BJ (cell line): Measurements from ENCODE around the gene EID2. TPM values are rescaled to one million over a fixed set of nuclear protein-coding genes. Genes with fewer than 3 reads are reported as not detected.

Source experiments
- CTCF ChIA-PET: fragments of 350-600 bp; formaldehyde crosslinking; extraction: SDS; loops from one replicate; lab custom pipeline; 2021; ENCODE audit warnings: antibody characterized with exemption, inconsistent platforms; lab: Yijun Ruan, JAX
- POLR2A ChIA-PET: fragments of 300-600 bp; sonication (Branson Sonifier 250); formaldehyde crosslinking; extraction: SDS; loops from one replicate; lab custom pipeline; 2021; ENCODE audit warnings: antibody characterized with exemption; lab: Charles Lee
- DNase-seq: peaks from one replicate; pipeline ENCODE4 v3.0.0-alpha.2; 2011; ENCODE audit warnings: low read depth
- H3K27me3 ChIP-seq: 2 replicates; pipeline ENCODE4 v1.6.0; 2011; ENCODE audit warnings: low read length; ENCODE audit not compliant: control insufficient read depth, insufficient read depth
- H3K36me3 ChIP-seq: 2 replicates; pipeline ENCODE4 v1.5.1; 2011; ENCODE audit warnings: low read length; ENCODE audit not compliant: control insufficient read depth, insufficient read depth
- H3K4me3 ChIP-seq: 2 replicates; pipeline ENCODE4 v1.5.1; 2011; ENCODE audit warnings: low read depth, mild to moderate bottlenecking, control low read depth, low read length
- CTCF ChIP-seq: IDR thresholded peaks from 2 replicates; pipeline ENCODE4 v1.5.1; 2011; ENCODE audit warnings: low read depth, mild to moderate bottlenecking, control low read depth, inconsistent platforms, low read length, moderate library complexity; ENCODE audit not compliant: insufficient read depth
- polyA plus RNA-seq: library from polyadenylated mRNA; depleted of rRNA; stranded (reverse); fragments of >200 nt; gene quantifications from 2 replicates; pipeline ENCODE4 v1.2.3, GENCODE V29; 2011

EID2 gene
- polyA plus RNA-seq, 1 experiment, result 5.5 TPM

- Histone ChIP-seq H3K27me3 (no peaks in the 10 kb centered on the region), H3K4me3 (no peak overlapping the region), H3K36me3 (no peaks in the 10 kb centered on the region)
- POLR2A ChIA-PET, result no interaction called here
- CTCF ChIA-PET, result interaction anchor here (0.8 to 1.1 kb wide), 2 partner anchors 14 to 580 kb away, joined by 3 to 4 read pairs; partner anchors contain the start of gene EID2B
- TF ChIP-seq CTCF, result no peak
- no peak for DNase-seq
These were observed 6.6 kb upstream of the EID2 start for GRCh38 chr19:39546599-39546998.

GRCh38 chr19:39544911-39545310 lies 5.0 kb upstream of the EID2 start:
- H3K36me3 ChIP-seq, result no peaks in the 10 kb centered on the region
- no peak overlapping the region for H3K4me3 ChIP-seq
- POLR2A ChIA-PET, result no interaction called here
- TF ChIP-seq CTCF, result no peak
- CTCF ChIA-PET, result no interaction called here
- no peak for DNase-seq
- no peaks in the 10 kb centered on the region for H3K27me3 ChIP-seq

GRCh38 chr19:39544226-39544903 lies 4.4 kb upstream of the EID2 start:
- Histone ChIP-seq H3K4me3 (no peak overlapping the region), H3K36me3 (no peaks in the 10 kb centered on the region), H3K27me3 (no peaks in the 10 kb centered on the region)
- DNase-seq, result no peak
- ChIA-PET CTCF (no interaction called here), POLR2A (no interaction called here)
- TF ChIP-seq CTCF, result no peak

GRCh38 chr19:39543477-39543857 lies 3.5 kb upstream of the EID2 start:
- no peak overlapping the region for H3K4me3 ChIP-seq
- no peak for DNase-seq
- CTCF ChIA-PET, result interaction anchor here (5.1 kb wide), 1 partner anchor 8 kb away, joined by 28 read pairs; no protein-coding TSS in a partner anchor
- POLR2A ChIA-PET, result no interaction called here
- H3K27me3 ChIP-seq, result no peaks in the 10 kb centered on the region
- H3K36me3 ChIP-seq, result no peaks in the 10 kb centered on the region
- no peak for TF ChIP-seq CTCF

GRCh38 chr19:39542206-39542605 lies 2.2 kb upstream of the EID2 start:
- POLR2A ChIA-PET, result no interaction called here
- DNase-seq, result no peak
- CTCF ChIA-PET, result interaction anchor here (0.6 to 5.1 kb wide), 4 partner anchors 9 to 102 kb away, joined by 3 to 28 read pairs (median 4); no protein-coding TSS in a partner anchor
- no peaks in the 10 kb centered on the region for H3K27me3 ChIP-seq
- H3K4me3 ChIP-seq, result no peak overlapping the region
- H3K36me3 ChIP-seq, result no peaks in the 10 kb centered on the region
- no peak for TF ChIP-seq CTCF
